Mucosa of stomach (tissue), 1 donor: ENCODE results near the gene SLC35F1.

Experiments
- H3K27me3 ChIP-seq: one replicate; pipeline ENCODE4 v1.7.0; 2013; ENCODE audit warnings: mild to moderate bottlenecking, low read length; ENCODE audit not compliant: control insufficient read depth, insufficient read depth
- H3K36me3 ChIP-seq: one replicate; pipeline ENCODE4 v1.7.0; 2013; ENCODE audit warnings: low read length; ENCODE audit not compliant: control insufficient read depth, insufficient read depth
- H3K4me1 ChIP-seq: one replicate; pipeline ENCODE4 v1.7.0; 2013; ENCODE audit warnings: mild to moderate bottlenecking, low read length; ENCODE audit not compliant: control insufficient read depth, insufficient read depth
- H3K4me3 ChIP-seq: one replicate; pipeline ENCODE4 v1.7.0; 2013; ENCODE audit warnings: low read length
- H3K9ac ChIP-seq: one replicate; pipeline ENCODE4 v1.7.0; 2013; ENCODE audit warnings: mild to moderate bottlenecking, low read length, moderate library complexity
- H3K9me3 ChIP-seq: one replicate; pipeline ENCODE4 v1.7.0; 2013; ENCODE audit warnings: mild to moderate bottlenecking, low read length, moderate library complexity; ENCODE audit not compliant: control insufficient read depth
- donor health status: Pancreatic carcinoma.

Gene SLC35F1

DNA sequence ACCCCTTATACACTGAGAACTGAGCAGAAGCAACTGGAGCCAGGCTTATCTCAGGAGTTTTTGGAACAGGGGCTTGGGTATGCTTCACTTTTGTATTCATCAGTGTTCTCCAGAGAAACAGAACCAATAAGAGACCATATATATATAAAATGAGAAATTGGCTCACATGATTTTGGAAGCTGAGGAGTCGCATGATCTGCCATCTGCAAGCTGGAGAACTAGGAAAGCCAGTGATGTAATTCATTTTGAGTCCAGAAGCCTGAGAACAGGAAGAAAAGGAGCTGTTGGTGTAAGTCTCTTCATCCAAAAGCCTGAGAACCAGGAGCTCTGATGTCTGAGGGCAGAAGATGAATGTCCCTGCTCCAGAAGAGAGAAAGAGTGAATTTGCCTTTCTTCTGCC lies 272.0 kb downstream of the SLC35F1 start:
- Histone ChIP-seq H3K27me3 (no peaks in the 10 kb centered on the region), H3K36me3 (no peaks in the 10 kb centered on the region), H3K9ac (no peak overlapping the region), H3K4me3 (no peak overlapping the region), H3K9me3 (no peaks in the 10 kb centered on the region), H3K4me1 (no peaks in the 10 kb centered on the region)

DNA sequence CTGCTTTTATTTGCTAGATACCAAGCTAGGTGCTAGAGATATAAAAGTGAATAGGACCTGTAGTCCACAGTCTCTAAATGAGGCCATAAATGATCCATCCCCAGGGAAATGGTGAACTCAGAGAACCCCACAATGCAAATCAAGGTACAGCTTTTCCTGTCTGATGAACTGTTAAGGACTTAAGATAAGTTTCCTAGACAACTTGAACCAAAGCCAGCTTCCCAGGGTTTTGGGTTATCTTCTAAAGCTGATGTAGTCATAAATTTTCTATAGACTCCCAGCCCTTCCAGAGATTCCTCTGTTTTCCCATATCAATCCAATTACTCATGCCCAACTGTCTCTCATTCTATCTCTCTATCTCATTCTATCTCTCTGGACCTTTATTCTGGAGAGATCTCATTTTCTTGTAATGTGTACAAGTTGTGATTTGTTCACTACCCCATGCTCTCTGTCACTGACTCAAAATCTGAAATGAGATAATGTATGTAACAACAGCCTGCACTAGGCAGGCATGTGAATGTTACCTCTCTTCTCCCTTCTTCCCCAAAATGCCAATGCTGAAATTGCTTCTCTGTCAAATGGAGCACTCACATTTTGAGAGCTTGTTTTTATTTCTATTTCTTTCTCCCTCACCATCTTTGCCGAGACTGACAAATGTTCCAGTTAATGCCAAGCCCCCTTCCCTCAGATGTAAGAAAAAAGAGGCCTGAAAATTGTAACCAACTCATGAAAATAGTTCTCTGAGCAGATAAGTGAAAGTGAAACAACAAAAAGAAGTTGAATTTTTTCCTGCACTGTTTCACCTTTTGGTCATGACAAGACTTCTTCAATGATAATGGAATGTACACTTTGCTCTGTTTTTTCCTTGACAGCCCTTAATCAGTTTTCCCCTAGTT lies 279.9 kb downstream of the SLC35F1 start:
- H3K9me3 ChIP-seq, result no peaks in the 10 kb centered on the region
- H3K36me3 ChIP-seq, result no peaks in the 10 kb centered on the region
- H3K27me3 ChIP-seq, result no peaks in the 10 kb centered on the region
- no peak overlapping the region for H3K9ac ChIP-seq
- no peaks in the 10 kb centered on the region for H3K4me1 ChIP-seq
- no peak overlapping the region for H3K4me3 ChIP-seq

DNA sequence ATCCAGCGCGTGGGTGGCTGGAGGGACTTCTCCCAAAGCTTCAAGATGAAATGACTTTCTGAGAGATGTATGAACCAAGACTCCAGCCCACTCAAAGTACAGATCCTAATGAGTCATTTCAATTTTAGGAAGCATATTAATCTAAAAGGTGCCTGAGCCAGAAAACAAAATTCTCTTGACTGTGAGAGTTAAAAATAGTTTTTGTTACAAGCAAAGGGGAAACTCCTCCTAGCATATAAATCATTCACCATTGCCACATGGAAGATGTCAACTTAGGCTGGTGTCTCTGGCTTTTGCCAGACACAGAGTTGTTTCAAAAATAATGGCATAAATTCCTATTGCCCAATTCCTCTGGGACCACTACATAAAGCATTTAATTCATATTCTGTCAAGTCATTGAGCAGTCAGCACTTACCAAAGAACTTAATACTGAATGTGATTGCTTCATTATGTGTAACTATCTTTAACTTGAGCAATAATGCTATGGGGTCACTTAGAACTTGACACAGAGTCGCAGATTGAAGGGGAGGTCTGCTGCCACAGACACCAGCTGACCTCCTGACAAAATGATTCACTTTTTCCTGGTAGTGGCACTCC lies 280.6 kb downstream of the SLC35F1 start:
- Histone ChIP-seq H3K9me3 (no peaks in the 10 kb centered on the region), H3K4me3 (no peak overlapping the region), H3K36me3 (no peaks in the 10 kb centered on the region), H3K27me3 (no peaks in the 10 kb centered on the region), H3K4me1 (no peaks in the 10 kb centered on the region), H3K9ac (no peak overlapping the region)

DNA sequence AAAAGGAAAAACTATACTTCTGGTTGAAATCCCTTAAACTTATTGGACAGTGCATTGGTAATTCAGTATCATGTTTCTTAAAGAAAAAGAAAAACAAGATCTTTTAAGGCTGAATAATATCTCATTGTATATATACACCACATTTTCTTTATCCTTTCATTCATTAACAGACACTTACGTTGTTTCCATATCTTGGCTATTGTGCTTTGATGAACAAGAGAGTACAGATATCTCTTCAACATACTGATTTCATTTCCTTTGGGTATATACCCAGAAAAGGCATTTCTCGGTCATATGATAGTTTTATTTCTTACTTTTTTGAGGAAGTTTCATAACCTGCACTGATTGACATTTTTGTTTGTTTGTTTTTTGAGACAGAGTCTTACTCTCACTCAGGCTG lies 281.5 kb downstream of the SLC35F1 start:
- Histone ChIP-seq H3K27me3 (no peaks in the 10 kb centered on the region), H3K4me1 (no peaks in the 10 kb centered on the region), H3K9ac (no peak overlapping the region), H3K36me3 (no peaks in the 10 kb centered on the region), H3K4me3 (no peak overlapping the region), H3K9me3 (no peaks in the 10 kb centered on the region)

DNA sequence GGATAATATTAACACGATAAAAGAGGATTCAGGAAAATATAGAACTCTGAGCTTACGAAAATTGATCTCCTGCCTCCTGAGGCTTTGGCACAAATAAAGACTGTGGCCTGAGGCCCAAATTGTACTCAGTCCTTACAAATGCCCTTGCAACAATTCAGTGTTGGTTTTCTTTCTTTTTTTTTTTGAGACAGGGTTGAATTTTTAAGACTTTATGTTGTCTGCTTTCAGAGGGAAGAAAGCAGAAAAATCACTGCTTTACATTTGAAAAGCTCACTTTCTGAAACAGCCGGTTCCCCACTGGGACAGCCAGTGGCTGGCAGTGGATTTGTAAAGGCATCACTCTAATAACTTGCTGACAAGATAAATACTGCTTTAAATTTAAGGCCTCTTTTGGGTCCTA lies 290.5 kb downstream of the SLC35F1 start:
- Histone ChIP-seq H3K4me1 (no peaks in the 10 kb centered on the region), H3K9ac (no peak overlapping the region), H3K27me3 (no peaks in the 10 kb centered on the region), H3K4me3 (no peak overlapping the region), H3K9me3 (no peaks in the 10 kb centered on the region), H3K36me3 (no peaks in the 10 kb centered on the region)

DNA sequence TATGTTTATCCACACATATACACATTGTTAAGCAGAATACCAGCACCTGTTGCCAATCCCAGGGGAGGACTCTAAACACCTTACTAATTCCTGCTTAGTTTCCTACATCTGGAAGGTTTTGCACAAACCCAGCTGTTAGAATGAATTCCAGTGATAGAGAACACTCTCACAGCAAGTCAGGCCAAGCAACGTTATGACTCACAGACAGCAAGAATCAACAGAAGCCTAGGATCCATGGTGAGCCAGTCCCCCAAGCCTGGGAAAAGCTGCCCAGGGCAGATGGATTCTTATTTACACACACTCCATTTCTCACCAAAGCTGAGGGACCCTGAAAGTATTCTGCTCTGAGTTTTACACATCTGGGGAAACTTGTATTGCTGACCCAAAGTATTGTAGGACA lies 291.7 kb downstream of the SLC35F1 start:
- no peaks in the 10 kb centered on the region for H3K9me3 ChIP-seq
- no peaks in the 10 kb centered on the region for H3K27me3 ChIP-seq
- no peaks in the 10 kb centered on the region for H3K36me3 ChIP-seq
- no peak overlapping the region for H3K9ac ChIP-seq
- H3K4me3 ChIP-seq, result no peak overlapping the region
- H3K4me1 ChIP-seq, result no peaks in the 10 kb centered on the region

DNA sequence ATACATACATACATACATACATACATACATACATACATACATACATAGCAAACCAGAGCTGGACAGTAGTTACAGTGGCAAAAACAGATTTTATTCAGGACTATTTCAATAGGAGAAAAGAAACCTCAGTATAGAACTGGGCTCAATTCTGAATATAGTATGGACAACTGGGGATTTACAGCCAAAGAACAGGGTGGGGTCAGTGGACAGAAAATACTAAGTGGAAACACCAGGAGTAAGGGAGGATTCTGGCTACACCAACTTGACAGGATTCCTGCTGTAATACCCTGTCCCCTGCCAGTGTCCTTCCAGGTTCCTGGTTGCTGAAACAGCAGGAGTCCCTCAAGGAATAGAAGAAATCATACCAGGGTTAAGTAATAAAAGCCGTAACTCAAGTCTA lies 293.1 kb downstream of the SLC35F1 start:
- no peak overlapping the region for H3K9ac ChIP-seq
- H3K4me1 ChIP-seq, result no peaks in the 10 kb centered on the region
- H3K27me3 ChIP-seq, result no peaks in the 10 kb centered on the region
- H3K36me3 ChIP-seq, result no peaks in the 10 kb centered on the region
- no peak overlapping the region for H3K4me3 ChIP-seq
- H3K9me3 ChIP-seq, result no peaks in the 10 kb centered on the region

DNA sequence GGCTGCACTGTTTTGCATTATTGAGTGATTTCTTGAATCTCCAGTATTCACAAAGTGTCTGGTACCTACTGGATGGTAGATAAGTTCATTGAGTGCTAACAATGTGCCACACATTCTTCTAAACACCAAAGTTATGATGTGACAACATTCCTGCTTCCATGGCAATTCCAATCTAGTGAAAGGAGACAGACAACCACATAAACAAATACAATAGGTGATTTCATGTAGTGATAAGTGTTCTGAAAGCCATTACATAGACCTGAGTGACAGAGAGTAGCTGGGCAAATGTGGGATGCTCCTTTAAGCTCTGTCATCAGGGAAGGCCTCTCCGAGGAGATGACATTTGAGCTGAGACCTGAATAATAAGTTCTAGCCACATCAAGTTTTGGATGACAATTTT lies 295.5 kb downstream of the SLC35F1 start:
- no peak overlapping the region for H3K4me3 ChIP-seq
- no peaks in the 10 kb centered on the region for H3K27me3 ChIP-seq
- H3K9me3 ChIP-seq, result no peaks in the 10 kb centered on the region
- no peaks in the 10 kb centered on the region for H3K36me3 ChIP-seq
- H3K9ac ChIP-seq, result no peak overlapping the region
- H3K4me1 ChIP-seq, result no peaks in the 10 kb centered on the region

DNA sequence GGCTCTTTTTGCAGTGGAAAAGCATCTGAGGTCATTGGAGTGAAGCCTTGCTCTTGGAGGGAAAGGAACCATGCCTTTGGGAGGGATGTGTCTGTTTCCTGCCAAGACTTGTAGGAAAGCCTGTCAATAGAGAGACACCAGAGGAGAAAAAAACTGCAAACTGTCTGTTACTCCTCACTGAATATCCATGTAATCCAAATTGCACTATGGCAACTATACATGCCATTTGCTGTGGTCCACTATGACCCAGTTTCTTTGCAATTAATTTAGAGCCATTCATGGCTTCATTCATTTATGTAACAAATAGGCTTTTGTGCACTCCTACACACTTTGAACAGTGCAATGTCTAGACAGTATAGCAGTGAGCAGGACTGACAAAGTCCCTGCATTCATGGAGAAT lies 296.5 kb downstream of the SLC35F1 start:
- Histone ChIP-seq H3K4me3 (no peak overlapping the region), H3K27me3 (no peaks in the 10 kb centered on the region), H3K9ac (no peak overlapping the region), H3K4me1 (no peaks in the 10 kb centered on the region), H3K36me3 (no peaks in the 10 kb centered on the region), H3K9me3 (no peaks in the 10 kb centered on the region)

DNA sequence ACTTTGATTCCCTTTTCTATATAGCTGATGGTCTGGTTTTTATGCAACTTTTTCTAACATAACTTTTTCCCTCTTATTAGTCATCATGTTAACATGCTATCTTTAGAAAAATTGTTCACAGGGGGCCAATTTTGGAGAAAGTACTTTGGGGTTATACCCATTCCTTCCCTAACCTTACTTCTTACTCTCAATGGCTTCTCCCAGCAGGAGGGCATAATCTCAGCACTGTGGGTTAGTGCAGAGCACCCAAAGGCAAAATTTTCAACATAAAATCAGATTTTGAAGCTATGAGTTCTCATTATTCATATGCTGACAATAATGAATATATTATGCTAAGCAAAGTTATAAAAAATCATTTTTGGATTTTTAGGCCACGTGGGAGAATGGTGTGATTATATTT lies 299.2 kb downstream of the SLC35F1 start:
- H3K4me3 ChIP-seq, result no peak overlapping the region
- no peaks in the 10 kb centered on the region for H3K36me3 ChIP-seq
- no peaks in the 10 kb centered on the region for H3K27me3 ChIP-seq
- no peak overlapping the region for H3K9ac ChIP-seq
- no peaks in the 10 kb centered on the region for H3K9me3 ChIP-seq
- no peaks in the 10 kb centered on the region for H3K4me1 ChIP-seq

DNA sequence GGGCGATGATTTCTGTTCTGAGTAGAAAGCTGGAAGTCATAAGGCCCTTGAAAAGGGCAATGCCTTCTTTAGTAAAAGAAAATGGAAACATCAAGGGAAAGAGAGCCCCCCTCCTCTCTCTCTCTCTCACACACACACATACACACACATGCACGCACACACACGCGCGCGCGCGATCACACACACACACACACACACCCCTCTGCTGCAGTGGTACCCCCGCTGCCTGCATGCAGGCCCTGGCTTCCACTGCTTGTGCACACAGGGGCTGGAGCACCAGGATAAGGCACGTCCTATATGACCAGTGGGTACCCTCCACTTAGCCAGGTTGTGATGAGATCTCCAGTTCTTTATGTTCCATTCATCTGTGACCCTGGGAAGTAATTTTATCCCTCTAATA lies 300.9 kb downstream of the SLC35F1 start:
- no peaks in the 10 kb centered on the region for H3K9me3 ChIP-seq
- no peak overlapping the region for H3K4me3 ChIP-seq
- no peaks in the 10 kb centered on the region for H3K4me1 ChIP-seq
- H3K27me3 ChIP-seq, result no peaks in the 10 kb centered on the region
- H3K36me3 ChIP-seq, result no peaks in the 10 kb centered on the region
- no peak overlapping the region for H3K9ac ChIP-seq

DNA sequence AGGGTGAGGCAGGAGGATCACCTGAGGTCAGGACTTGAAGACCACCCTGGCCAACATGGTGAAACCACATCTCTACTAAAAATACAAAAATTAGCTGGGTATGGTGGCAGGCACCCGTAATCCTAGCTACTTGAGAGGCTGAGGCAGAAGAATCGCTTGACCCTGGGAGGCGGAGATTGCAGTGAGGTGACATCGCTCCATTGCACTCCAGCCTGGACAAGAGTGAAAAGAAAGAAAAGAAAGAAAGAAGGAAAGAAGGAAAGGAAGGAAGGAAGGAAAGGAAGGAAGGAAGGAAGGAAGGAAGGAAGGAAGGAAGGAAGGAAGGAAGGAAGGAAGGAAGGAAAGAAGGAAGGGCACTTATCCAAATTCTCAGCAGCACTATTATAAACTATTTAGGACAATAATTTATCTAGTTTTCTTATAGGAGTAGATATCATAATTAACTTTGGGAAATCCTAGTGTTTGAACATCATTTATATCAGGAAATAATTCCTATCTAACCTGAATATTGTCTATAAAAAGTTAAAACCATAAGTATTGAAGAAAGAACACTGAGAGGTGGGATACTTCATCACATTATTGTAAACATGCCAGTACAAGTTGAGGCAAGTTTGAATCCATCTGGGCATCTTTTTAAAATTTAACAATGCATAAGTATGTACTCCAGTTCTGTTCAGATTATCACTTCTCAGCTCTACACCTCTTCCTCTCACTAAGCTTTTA lies 305.5 kb downstream of the SLC35F1 start:
- Histone ChIP-seq H3K27me3 (no peaks in the 10 kb centered on the region), H3K36me3 (no peaks in the 10 kb centered on the region), H3K9ac (no peak overlapping the region), H3K4me3 (no peak overlapping the region), H3K4me1 (no peaks in the 10 kb centered on the region), H3K9me3 (no peaks in the 10 kb centered on the region)
